GM12891 (cell line): ENCODE data around the gene TLL1.

Source experiments
- PAX5 ChIP-seq: IDR thresholded peaks from 2 replicates; pipeline ENCODE4 v1.6.1; 2011; ENCODE audit warnings: low read length, moderate library complexity, mild to moderate bottlenecking; ENCODE audit not compliant: insufficient read depth, severe bottlenecking
- POLR2A ChIP-seq: IDR thresholded peaks from 2 replicates; pipeline ENCODE4 v1.6.1; 2011; ENCODE audit warnings: low read depth, low read length, control low read depth
- POLR2AphosphoS5 ChIP-seq: IDR thresholded peaks from 2 replicates; pipeline ENCODE4 v1.6.1; 2011; ENCODE audit warnings: low read depth, low read length, control low read depth
- POU2F2 ChIP-seq: IDR thresholded peaks from 2 replicates; pipeline ENCODE4 v1.6.1; 2011; ENCODE audit warnings: low read depth, mild to moderate bottlenecking, control low read depth, low read length, moderate library complexity
- SPI1 ChIP-seq: IDR thresholded peaks from 2 replicates; pipeline ENCODE4 v1.6.1; 2011; ENCODE audit warnings: low read depth, low read length, control low read depth
- TAF1 ChIP-seq: IDR thresholded peaks from 2 replicates; pipeline ENCODE4 v1.6.1; 2011; ENCODE audit warnings: low read depth, low read length, control low read depth

- TF ChIP-seq POLR2A = no peak
- no peak for TF ChIP-seq POLR2AphosphoS5
- TF ChIP-seq POU2F2 = no peak
- no peak for TF ChIP-seq TAF1
- no peak for TF ChIP-seq SPI1
- TF ChIP-seq PAX5 = no peak
Observed at GRCh38 chr4:165944900-165945299, 71.9 kb downstream of the TLL1 start.
